GM21528 (cell line): Measurements from ENCODE around the gene BPIFA2.
"Not testable (repeated sequence)": the region's sequence is repeated elsewhere in the genome, so short reads cannot be mapped to it uniquely, and the experiment has no call there.

Experiments
- ATAC-seq: cut with Tn5 transposase; IDR thresholded peaks from one replicate; pipeline ENCODE4 v1.9.1; 2021; ENCODE audit warnings: mild to moderate bottlenecking, moderate library complexity; ENCODE audit not compliant: unreplicated experiment, low FRiP score

Gene BPIFA2

DNA sequence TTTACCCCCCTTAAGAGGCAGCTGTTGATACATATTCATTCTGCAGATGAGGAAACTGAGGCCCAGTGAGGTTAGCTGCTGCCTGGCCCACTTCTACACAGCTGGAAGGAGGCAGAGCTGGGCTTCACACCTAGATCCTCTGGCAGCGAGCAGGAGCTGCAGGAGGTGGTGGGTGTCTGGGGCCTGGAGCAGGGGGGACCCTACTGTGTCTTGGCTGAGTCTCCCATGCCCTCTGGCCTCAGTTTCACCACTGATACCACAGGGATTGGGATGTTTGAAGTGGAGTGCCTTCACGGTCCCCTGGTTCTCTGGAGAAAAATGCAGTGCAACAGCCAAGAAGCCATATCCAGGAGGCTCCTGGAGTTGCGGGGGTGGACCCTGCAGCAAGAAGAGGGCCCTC lies 8.2 kb upstream of the BPIFA2 start:
- ATAC-seq = no peak

DNA sequence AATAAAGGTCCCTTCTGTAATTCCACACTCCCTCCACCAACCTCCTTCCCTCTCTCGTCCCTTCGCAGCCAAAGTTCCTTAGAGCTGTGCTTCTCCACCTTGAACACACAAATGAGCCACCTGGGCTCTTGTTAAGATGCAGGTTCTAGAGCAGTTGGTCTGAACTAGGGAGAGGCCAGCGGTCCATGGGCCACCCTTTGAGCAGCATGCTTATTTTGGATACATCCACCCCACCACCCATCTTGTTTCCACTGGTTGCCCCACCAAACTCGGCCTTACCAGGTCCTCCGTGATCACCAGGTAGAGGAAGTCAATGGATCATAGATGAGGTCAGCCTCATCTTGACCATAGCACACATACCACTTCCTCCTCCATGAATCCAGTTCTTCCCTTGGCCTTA lies 7.3 kb upstream of the BPIFA2 start:
- no peak for ATAC-seq

DNA sequence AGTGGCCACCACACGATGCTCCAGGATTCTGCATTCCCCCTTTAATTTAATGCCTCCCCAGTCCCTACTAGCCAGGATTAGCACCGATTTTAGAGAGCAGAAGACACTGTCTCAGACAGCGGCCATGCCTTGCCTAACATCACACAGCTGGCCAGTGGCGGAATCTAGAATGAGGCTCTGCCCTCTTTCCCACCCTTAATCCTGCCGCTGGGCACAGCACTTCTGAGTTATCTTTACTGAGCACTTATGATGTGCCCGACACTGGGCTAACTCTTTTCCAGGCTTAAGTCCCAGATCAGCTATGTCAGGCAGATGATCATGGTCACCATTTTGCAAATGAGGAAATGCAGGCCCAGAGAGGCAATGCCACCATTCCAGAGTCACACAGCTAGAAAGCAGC lies 5.6 kb upstream of the BPIFA2 start:
- no peak for ATAC-seq

DNA sequence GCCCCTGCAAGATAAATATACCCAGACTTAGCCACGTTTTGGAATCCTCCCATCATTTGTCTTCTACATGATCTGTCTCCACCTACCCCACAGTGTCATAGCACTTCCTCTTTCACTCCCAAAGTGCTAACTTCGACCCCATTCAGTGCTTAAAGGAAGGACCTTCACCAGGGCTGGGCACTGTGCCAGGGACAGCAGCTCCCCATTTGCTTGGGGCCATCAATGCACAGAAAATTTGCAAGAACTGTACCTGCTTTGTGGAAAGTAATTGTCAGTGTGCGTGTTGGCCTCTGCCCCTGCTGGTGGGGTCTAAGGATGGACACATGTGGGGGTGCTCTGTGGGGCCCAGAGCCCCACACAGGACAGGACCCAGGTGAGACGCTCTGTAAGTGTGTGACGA lies 5.2 kb upstream of the BPIFA2 start:
- ATAC-seq = no peak

DNA sequence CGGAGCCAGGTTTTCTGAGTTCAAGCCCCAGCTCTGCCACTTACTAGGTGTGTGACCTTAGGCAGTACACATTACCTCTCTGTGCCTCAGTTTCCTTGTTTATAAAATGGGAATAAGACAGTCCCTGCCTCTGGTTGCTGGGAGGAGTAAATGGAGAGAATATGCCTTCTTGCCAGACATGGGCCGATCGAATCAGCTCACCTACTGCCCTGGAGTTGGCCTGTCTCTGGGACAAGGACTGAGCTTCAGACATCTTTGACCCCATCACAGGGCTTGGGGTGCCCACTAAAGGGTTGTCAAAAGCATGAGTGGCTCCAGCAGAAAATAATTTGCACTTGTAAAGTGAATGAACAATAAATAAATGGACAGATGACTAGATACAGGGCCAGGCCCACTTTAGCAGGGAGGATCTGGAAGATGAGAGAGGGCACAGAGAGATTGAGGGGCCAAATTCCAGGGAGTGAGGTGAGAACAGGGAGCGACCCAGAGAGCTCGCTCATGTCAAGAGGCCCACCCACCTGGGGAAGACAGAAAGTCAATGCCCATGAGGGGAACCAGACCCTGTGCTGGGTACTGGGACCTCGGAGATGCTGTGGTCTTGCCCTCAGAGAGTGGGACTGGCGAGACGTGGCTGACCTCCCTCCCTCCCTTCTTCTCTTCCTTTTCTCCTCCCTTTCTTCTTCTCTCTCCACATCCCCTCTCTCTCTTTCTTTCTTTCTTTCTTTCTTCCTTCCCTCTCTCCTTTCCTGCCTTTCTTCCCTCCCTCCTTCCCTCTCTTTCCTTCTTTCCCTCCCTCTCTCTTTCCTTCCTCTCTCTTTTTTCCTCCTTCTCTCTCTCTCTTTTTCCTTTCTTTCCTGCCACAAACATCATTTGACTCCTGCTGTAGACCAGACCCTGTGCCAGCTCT lies 3.9 kb upstream of the BPIFA2 start:
- ATAC-seq = no peak

DNA sequence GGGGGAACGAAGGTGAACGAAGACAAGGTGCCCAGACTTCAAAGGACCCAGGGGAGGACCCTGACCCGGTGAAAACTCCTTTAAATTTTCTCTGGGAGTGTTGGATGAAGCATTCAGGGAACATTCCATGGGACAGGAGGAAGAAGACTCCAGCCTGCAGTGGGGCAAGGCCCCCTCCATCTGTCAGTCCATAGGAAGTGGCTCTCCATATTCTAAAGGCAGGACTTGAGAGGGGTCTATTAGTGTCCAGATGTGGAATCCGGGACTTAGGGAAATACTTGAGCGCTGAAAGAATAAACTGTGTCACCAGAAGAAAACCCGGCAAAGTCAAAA lies 3.2 kb upstream of the BPIFA2 start:
- ATAC-seq = no peak

DNA sequence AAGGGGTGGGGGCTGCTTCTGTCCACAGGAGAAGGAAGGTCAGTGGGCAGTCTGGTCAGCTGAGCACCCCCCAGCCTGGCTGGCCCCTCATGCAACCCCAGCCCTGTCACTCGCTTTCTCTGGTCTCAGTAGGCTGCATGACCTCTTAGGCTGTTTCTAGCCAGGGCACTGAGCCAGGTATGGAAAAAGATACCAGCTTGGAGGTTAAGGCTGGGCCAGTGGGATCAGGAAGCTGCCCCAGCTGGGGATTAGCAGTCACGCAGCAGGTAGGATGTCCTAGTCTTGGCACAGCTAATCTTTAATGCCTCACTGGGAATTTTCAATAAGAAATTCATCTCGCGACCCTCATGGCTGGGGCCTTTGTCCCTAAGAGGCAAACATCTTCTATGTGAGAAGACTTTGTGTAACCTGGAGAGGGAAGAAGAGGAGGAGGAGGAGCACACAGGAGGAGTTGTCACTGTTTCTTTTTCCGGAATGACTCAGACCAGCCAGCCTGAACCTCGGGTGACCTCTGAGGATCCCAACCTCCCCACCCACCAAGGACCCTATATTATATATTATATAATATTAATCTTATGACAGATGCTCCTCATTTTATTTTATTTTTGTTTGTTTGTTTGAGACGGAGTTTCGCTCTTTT lies 2.4 kb upstream of the BPIFA2 start:
- ATAC-seq = no peak

DNA sequence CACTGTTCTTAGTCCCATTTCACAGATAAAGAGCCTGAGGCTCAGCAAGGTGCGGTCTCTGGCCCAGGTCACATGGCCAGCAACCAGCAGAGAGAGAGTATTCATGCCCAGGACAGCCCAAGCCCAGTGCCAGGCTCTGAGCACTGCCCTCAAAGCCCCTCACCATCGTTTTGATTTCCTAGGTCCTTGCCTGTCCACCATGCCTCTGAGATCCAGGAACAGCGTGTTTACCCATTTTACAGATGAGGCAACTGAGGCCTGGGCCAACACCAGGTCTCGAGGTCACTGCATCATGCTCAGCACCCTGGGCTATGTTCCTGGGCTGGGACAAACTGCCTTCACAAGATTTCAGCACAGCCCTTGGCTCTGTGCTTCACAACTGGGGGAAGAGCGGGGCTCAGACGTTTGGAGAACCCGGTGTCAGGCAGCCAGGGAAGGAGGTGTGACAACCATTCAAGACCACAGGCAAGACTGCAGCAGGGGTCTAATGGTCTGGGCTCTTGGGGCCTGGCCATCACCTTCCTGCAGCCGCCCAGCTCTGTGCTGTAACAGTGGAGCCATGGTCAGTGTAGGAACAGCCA lies 1.3 kb upstream of the BPIFA2 start:
- no peak for ATAC-seq

DNA sequence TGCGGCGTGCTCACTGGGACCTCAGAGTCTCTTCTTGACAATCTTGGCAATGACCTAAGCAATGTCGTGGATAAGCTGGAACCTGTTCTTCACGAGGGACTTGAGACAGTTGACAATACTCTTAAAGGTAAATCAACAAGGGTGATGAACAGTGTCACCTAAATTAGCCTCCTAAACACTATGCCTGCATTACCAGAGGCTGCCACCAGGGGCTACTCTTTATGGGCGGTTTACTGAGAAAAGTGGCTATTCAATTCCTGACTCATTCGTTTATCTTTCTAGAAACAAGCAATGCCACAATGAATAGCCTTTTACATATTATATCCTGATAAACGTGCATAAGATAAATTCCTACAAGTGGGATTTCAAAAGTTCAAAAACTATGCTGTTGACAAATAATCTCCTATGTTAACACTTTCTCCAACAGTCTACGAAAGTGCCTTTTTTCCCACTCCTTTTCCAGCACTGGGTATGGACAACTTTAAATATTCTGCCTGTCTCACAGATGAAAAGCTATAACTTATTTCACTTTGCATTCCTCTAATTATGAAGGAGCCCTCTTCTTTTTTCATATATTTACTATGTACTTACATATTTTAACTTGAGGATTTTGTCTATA lies 1.3 kb downstream of the BPIFA2 start:
- ATAC-seq = no peak

DNA sequence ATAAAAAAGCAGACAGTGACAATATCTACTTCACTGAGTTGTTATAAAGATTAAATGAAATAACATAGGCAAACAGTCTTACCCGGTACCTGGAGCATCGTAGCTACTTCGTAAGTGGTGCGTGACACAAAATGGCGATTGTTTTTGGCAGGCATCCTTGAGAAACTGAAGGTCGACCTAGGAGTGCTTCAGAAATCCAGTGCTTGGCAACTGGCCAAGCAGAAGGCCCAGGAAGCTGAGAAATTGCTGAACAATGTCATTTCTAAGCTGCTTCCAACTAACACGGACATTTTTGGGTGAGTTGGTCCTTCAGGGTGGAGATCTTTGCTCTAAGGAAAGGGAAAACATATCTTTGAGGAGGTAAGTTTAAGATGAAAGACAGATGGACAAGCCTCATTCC lies 4.8 kb downstream of the BPIFA2 start:
- no peak for ATAC-seq

DNA sequence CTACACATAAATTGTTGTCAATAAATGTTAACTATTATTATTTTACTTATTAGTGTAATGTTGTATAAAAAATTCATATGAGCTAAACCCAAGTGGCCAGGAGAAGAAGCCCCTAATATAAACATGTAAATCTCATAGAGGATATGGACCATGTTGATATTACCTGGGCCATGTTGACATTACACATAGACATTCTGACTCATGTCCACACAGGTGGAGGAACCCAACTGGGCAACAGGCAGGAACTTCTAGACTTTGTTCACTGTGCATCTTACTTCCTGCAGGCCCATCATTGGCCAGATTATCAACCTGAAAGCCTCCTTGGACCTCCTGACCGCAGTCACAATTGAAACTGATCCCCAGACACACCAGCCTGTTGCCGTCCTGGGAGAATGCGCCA lies 7.2 kb downstream of the BPIFA2 start:
- ATAC-seq = no peak

DNA sequence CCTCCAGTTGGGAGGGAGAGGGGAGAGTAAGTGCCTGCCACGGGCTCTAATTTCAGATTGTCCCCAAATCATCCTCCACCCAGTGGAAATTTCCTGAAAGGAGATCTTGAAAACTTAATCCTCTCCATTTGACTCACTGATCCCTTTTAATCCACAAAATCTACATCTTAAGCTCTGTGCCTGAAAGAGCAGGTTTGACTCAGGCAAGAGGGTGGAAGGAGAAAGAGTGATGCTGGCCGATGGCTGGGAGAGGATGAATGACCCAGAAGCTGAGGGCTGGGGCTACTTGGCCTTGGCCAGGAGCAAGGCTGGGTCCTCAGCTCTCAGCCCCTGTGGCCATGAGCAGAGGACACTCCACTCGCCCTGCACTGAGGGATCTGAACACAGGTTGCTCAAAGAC lies 8.1 kb downstream of the BPIFA2 start:
- no peak for ATAC-seq

DNA sequence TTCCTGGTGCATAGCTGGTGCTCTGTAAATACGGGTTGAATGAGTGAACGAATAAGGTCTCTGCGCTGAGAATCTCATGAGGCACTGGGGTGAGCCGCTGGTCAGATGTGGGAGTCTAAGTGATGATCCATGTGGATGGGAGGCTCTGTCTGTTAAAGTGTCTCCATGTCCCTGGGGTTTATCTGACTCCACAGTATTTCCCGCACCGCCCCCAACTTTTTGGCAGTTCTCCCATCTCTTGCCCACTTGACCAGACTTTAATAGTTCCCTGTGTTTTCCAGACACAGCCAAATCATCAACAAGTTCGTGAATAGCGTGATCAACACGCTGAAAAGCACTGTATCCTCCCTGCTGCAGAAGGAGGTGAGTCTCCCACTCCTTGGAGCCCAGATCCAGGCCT lies 9.9 kb downstream of the BPIFA2 start:
- no peak for ATAC-seq

DNA sequence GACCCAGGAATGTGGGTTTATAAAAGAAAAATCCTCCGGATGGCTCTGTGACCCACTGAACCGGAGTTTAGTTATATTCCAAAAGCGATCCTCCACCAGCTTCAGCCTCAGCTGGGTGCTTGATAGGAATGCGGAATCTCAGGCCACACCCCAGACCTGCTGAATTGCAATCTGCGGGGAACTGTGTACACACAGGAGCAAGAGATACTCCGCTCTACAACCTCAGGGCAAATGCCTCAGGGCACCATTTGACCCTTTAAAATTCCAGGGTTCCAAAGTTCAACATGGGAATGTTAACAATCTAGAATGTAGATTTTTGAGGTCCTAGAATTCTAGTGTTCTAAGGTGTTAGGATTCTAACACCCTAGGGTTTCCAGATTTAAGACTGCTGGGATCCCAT lies 10.8 kb downstream of the BPIFA2 start:
- ATAC-seq = no peak

DNA sequence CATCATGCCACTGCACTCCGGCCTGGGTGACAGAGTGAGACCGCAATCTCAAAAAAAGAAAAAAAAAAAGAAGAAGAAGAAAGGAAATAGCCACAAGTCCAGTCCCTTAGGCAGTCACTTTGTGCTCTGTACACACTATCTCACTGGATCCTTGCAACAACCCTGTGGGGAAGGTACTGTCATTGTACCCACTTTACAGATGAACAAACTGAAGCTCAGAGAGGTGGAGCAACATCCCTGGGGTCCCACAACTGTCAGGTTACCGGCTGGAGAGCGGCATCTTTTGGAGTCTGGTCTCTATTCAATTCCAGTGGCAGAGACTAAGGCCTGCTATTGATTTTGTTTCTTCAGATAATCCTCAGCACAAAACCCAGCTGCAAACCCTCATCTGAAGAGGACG lies 12.2 kb downstream of the BPIFA2 start:
- ATAC-seq = no peak

DNA sequence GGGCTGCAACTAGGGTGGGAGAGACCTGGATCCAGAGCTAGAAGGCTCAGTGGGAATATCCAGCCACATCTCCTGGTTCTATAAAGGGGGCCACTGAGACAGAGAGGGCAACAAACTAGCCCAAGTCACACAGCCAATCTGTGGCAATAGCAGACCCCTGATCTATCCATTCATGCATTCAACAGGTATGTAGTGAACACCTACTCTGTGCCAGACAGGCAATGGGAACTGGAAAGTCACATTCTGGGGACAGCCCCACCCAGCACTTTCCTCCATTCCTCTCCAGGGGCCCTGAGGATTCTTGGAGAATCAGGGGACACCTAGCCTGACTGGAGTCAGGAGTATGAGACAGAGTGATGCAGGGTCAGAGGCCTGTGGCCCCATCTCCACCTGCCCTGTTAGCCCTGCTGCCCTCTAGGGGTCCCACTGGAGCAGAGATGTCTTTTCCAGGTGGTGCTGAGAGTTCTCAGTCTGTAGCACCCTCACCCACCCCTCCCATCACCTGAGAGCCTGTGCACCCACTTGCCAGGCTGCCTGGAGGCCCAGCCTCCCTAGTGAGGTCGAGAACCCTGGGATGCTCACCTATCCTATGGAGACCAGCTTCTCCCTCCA lies 13.6 kb downstream of the BPIFA2 start:
- no peak for ATAC-seq

DNA sequence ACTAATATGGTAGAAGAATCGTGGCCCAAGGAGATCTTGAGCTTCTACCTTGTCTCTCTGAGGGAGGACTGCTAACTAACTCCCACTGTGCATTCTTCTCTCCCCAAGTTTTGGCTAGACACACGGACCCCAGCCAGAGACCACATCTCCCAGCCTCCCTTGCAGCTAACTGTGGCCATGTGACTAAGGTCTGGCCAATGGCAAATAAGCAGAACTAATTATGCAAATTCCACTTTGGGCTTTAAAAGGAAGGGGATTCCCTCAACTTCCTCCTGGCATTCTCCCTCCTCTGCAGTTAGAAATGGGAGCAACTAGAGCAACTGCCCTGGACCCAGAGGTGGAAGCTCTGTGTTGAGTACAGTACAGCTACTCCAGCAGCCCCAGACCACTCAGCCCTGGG lies 15.4 kb downstream of the BPIFA2 start:
- no peak for ATAC-seq

DNA sequence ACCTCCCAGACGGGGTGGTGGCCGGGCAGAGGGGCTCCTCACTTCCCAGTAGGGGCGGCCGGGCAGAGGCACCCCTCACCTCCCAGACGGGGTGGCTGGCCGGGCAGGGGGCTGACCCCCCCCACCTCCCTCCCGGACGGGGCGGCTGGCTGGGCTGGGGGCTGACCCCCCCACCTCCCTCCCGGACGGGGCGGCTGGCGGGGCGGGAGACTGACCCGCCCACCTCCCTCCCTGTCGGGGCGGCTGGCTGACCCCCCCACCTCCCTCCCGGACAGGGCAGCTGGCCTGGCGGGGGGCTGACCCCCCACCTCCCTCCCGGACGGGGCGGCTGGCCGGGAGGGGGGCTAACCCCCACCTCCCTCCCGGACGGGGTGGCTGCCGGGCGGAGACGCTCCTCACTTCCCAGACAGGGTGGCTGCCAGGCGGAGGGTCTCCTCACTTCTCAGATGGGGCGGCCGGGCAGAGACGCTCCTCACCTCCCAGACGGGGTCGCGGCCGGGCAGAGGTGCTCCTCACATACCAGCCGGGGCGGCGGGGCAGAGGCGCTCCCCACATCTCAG lies 17.2 kb downstream of the BPIFA2 start:
- not testable (repeated sequence) for ATAC-seq

DNA sequence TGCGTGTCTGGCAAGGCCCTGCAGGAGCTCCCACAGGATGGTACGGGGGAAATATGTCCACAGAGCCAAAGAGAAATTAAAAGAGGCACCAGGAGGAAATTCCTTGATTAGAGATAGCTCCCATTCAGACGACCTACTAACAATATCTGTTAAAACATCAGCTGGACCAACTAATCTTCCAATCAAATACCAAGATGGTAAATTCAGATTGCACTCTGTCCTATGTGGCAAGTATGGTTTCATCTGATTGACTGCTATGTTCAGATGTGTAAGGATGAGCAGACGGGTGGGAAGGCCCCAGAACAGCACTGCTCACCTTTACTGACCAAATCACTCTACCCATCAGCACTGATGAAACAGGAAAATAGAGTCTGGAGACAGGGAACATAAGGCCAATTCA lies 19.5 kb downstream of the BPIFA2 start:
- no peak for ATAC-seq

DNA sequence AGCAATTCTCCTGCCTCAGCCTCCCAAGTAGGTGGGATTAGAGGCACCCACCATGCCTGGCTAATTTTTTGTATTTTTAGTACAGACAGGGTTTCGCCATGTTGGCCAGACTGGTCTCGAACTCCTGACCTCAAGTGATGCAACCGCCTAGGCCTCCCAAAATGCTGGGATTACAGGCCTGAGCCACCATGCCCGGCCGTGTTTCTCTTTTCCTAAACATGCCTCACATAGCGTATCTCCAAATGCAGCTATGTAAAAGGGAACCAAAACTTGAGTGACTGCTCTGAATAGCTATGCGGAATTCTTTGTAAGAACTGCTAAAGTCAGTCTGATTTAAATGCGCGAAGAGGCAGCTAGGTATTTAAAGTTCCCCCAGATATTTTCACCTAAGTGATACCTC lies 20.5 kb downstream of the BPIFA2 start:
- ATAC-seq = no peak

DNA sequence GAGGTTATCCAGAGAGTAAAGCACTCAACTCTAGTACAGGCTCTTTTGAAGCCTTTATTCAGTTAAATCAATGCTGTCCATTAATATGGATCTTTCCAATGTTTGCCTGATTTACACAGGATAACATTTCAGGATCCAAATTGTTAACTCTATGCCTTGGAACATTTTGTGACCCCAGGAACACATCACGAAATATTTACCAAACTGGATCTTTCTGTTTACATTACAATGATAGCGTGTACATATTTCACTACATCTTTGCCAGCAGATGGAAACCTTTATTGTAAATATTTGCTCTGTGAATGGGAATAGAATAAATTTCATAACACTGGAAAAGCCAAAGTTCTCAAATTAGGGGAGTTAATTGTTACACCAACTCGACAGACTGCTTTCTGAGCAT lies 23.5 kb downstream of the BPIFA2 start:
- ATAC-seq = no peak
